ENCODE measurements around the gene HSD17B14. TPM values are rescaled to one million over a fixed set of nuclear protein-coding genes. Genes with fewer than 3 reads are reported as not detected.

Gene HSD17B14
- total and polyA plus RNA-seq, 2 of the 8 experiments (the other 6 are each of a cell fraction or from before 2014, with no cell fraction given), result 8.4 to 25.5 TPM

DNA sequence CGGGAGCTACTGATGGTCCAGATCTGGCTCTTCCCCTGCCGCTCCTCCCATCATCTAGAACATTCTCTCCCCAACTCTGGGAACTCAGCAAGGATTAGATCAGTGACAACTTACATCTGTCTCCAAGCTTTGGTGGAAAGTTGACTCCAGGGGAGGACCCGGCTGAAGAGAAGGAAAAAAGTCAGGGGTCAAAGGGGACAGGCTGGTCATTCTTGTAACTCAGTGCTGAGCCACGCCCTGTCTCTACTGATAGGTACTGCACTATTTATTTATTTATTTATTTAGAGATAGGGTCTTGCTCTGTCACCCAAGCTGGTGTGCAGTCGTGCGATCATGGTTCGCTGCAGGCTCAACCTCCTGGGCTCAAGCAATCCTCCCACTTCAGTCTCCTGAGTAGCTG lies 17.8 kb upstream of the HSD17B14 start:
- H2BK12ac ChIP-seq (ENCODE audit: low read depth, low read length), result no peak overlapping the region
- no peak overlapping the region for H4K91ac ChIP-seq (replicated peaks; ENCODE audit: insufficient read length, low read length)
- no peak overlapping the region for H2BK20ac ChIP-seq (ENCODE audit: low read length)
- H4K8ac ChIP-seq (ENCODE audit: extremely low read depth, insufficient read depth, low read length), result no peak overlapping the region
- 97% methylated on average over 7 of the region's 7 CpGs; no CpG with 5 or more reads in 1 of the 2 experiments for WGBS, 2 experiments (ENCODE audit: extremely low coverage in 1 of 2, insufficient coverage in 1 of 2, insufficient read length in 1 of 2, insufficient replicate concordance in 2 of 2, low coverage in 1 of 2, low lambda C conversion rate in 2 of 2, missing lambda C conversion rate in 1 of 2)
- no peak overlapping the region for H3K4ac ChIP-seq (replicated peaks; ENCODE audit: insufficient read length, low read depth, low read length)
- H3K36me3 ChIP-seq (ENCODE audit: control insufficient read depth in 2 of 4, insufficient read depth in 4 of 4, low read length in 3 of 4), result 0 out of 8 replicates have a peak, but pooled peaks cover 0 to 5% (median 0%) of the 10 kb centered on the region in 4 experiments
- H3K23me2 ChIP-seq (ENCODE audit: low read depth, low read length), result no peaks in the 10 kb centered on the region
- H2AFZ ChIP-seq (ENCODE audit: low read length), result no peak overlapping the region
- no peak overlapping the region for H3K4me2 ChIP-seq (ENCODE audit: insufficient read depth in 1 of 2, low read depth in 2 of 2, low read length in 2 of 2)
- H3K79me2 ChIP-seq (ENCODE audit: control insufficient read depth in 1 of 2, insufficient read depth in 2 of 2, low read length in 2 of 2), result no peaks in the 10 kb centered on the region
- CTCF ChIA-PET (ENCODE audit: partially characterized antibody), result interaction anchor here (1.2 to 3.5 kb wide), 2 partner anchors 9 to 12 kb away, joined by 3 to 15 read pairs; no protein-coding TSS in a partner anchor
- 0 out of 2 replicates have a peak, but pooled peaks cover 2% of the 10 kb centered on the region for H3K79me1 ChIP-seq (ENCODE audit: low read depth, low read length)
- H2BK15ac ChIP-seq (ENCODE audit: low read length), result no peak overlapping the region
- no peak overlapping the region for H3K56ac ChIP-seq (replicated peaks; ENCODE audit: insufficient read length, low read depth, low read length)
- no peak overlapping the region for H3K9ac ChIP-seq (replicated peaks in 1 of 4; ENCODE audit: extremely low read depth in 1 of 4, low read depth in 3 of 4, low read length in 3 of 4)
- no peaks in the 10 kb centered on the region for H3K27me3 ChIP-seq (replicated peaks in 1 of 4; ENCODE audit: control insufficient read depth in 3 of 4, extremely low read depth in 1 of 4, insufficient read depth in 3 of 4, low read length in 3 of 4)
- no peak for TF ChIP-seq POU5F1 (IDR thresholded peaks at IDR 0.05; ENCODE audit: low read depth, low read length)
- no peak overlapping the region for H4K5ac ChIP-seq (ENCODE audit: insufficient read length, low read depth, low read length)
- H3K4me1 ChIP-seq (replicated peaks in 1 of 4; ENCODE audit: control insufficient read depth in 3 of 4, insufficient read depth in 4 of 4, low read length in 3 of 4), result peaks cover 0 to 2% (median 0%) of the 10 kb centered on the region in 4 experiments; a peak in 1 of 7 replicates
- no peak overlapping the region for H3K14ac ChIP-seq (ENCODE audit: insufficient read length)
- no peak overlapping the region for H3K4me3 ChIP-seq (ENCODE audit: extremely low read depth in 1 of 4, insufficient read depth in 2 of 4, low read depth in 3 of 4, low read length in 4 of 4)
- H3K27ac ChIP-seq (ENCODE audit: low read depth, low read length), result no peak overlapping the region
- no peak overlapping the region for H2AK5ac ChIP-seq (ENCODE audit: low read depth, low read length)
- H2BK120ac ChIP-seq (replicated peaks; ENCODE audit: low read depth, low read length), result no peak overlapping the region
- no peak overlapping the region for H2BK5ac ChIP-seq (ENCODE audit: low read depth, low read length)
- POLR2A ChIA-PET (ENCODE audit: partially characterized antibody), result interaction anchor here (1.3 to 8.0 kb wide), 4 partner anchors 9 to 24 kb away, joined by 3 to 40 read pairs (median 6); partner anchors contain the start of gene PPP1R15A
- DNase-seq (ENCODE audit: low read depth in 1 of 2, low spot score in 2 of 2) (no peak), FAIRE-seq (no peak)
- no peaks in the 10 kb centered on the region for H3K9me3 ChIP-seq (ENCODE audit: insufficient read depth in 2 of 2, low read depth in 1 of 2, low read length in 1 of 2)
- H3K23ac ChIP-seq (ENCODE audit: insufficient read length), result no peak overlapping the region
- H4K20me1 ChIP-seq (replicated peaks in 1 of 2; ENCODE audit: control insufficient read depth in 1 of 2, insufficient read depth in 2 of 2, low read length in 2 of 2), result peaks cover 0 to 1% of the 10 kb centered on the region in 2 experiments
- no peak overlapping the region for H3K18ac ChIP-seq (ENCODE audit: extremely low read depth, low read length)

All from H1 (cell line).